CD4-positive, alpha-beta T cell treated with Interleukin-15 for 4 hours (primary cell): ENCODE results near the gene TNFRSF18.

ENCODE experiments used
- DNase-seq: peaks from one replicate; pipeline ENCODE4 v3.0.0-alpha.2; 2020; ENCODE audit warnings: low spot score

Gene TNFRSF18

GRCh38 chr1:1228596-1229321, 22.4 kb upstream of the TNFRSF18 start:
- DNase-seq, result no peak

DNA sequence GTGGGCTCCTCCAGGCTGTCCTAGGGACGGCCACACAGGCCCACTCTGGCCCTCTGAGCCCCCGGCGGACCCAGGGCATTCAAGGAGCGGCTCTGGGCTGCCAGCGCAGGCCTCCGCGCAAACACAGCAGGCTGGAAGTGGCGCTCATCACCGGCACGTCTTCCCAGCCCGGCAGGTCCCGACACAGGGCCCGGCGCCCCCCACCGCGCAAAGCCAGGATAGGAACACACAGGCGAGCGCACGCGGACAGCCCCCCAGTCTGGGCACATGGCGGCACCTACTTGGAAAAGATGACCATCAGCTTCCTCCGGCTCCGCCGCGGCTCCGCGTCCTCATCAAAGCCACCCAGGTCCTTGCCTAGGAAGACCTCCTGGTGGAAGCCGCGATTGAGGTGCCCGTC, 21.8 kb upstream of the TNFRSF18 start:
- DNase-seq, result no peak

GRCh38 chr1:1227386-1227785, 21.0 kb upstream of the TNFRSF18 start:
- no peak for DNase-seq

DNA sequence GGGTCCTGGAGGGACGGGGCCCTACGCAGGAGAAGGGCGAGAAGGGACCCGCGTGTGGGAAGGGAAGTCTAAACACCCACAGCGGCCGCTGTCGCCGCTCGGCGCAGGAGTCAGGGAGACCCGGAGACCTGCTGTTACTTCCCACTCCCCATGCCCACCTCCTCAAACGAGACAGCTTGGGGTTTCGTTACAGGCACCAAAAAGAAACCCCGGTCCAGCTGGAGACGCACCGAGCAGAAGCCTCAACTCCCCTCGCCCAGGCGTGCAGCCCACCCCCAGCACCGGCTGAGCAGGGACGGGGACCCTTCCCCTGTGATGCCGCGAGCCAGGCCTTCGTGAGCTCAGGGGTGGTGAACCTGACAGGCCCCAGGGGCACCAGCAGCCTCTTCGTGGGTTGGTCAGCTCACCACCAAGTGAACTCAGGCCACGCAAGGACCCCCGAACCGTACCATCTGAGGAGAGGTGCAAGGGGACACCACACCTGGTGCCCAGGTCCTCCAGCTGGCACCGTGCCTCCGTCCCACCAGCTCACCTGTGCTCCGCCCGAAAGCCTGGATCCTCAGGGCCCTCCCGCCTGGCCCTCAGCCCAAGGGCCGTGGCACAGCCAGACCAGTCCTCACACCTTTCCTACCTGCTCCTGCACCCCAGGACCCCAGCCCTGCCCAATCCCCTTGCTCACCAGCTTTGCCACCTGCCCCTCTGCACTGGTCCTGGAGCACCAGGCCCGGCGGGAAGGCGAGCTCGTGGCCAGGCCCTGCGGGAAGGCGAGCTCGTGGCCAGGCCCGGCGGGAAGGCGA, 20.4 kb upstream of the TNFRSF18 start:
- DNase-seq, result no peak

DNA sequence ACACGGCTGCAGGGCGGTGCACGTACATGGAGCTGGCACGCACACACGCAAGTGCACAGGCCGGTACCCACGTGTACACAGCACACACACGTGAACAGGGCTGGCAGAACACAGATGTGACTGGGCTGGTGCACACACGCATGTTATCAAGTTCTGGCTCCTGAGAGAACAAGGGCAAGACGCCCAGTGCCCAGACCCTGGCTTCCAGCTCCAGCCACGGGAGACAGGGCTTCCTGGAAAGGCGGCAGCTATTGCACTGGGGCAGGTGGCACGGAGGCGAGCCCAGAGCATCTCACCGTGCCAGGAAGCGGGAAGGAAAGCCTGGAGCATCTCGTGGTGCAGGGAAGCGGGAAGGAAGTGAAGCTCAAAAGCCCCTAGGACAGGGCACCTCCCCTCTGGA, 19.5 kb upstream of the TNFRSF18 start:
- DNase-seq, result no peak

GRCh38 chr1:1225238-1225845, 18.9 kb upstream of the TNFRSF18 start:
- no peak for DNase-seq

DNA sequence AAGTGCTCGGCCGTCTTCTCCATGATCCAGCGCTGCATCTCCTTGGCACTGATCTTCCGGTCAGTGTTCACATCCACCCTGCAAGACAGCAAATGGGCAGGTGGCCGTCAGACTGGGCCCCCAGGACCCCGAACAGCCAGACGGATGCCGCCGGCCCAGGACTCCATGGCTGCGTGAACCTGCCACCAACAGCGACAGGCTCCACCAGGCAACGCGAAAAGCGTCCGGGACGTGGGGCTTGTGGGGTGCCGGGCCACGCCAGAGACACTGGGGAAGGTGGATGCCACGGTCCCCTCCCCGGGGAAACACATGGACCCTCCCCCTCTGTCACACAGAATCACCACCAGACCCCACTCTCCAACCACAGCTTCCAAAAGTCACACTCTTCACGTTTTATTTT, 17.5 kb upstream of the TNFRSF18 start:
- DNase-seq, result no peak

DNA sequence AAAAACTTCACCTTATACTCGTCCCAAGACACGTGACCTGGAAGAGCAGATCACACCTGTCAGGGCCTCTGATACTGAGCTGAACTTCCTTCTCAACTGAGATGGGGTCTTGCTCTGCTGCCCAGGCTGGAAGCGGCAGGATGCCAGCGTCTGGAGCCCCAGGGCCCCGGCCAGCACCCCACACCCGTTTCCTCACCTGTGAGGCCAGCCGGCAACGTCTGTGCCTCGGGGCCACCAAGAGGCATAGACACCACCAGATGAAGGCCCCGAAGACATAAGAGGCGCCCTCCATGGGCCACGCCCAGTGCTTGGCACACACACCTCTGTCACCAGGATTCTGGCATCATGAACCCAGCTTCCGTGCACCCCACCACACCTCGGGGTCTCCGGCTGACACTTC, 16.9 kb upstream of the TNFRSF18 start:
- no peak for DNase-seq

- no peak for DNase-seq
Measured at GRCh38 chr1:1222575-1223225, 16.3 kb upstream of the TNFRSF18 start.

DNA sequence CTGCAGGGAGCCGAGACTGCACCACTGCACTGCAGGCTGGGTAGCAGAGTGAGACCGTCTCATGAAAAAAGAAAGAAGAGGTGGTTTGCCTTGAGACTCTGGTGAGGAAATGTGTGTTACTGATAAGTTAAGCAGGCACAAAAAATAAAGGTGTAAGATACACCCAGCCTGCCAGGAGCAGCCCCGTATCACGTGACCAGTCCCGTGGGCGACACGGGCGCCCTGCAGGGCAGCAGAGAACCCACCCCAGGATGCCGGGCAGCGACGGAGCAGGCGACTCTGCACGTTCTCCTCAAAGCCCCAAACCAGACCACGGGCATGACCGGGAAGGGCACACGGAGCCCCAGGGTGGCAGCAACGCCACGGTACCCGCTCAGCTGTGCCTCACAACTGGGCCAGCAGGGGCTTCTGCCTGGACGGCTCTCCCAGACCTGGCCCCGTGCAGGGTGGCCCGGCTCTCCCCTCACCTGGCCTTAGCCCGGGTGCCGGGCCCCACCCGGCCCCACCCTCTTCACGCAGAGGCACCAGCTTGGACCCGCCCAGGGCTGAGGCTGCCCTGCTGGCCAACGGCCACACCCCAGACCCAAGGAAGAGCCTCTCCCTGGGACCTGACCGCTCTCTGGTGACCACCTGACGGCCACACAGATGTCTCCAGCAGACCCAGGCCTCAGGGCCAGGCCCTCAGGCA, 15.6 kb upstream of the TNFRSF18 start:
- DNase-seq, result no peak

- no peak for DNase-seq
Measured at GRCh38 chr1:1220197-1220596, 13.8 kb upstream of the TNFRSF18 start.

DNA sequence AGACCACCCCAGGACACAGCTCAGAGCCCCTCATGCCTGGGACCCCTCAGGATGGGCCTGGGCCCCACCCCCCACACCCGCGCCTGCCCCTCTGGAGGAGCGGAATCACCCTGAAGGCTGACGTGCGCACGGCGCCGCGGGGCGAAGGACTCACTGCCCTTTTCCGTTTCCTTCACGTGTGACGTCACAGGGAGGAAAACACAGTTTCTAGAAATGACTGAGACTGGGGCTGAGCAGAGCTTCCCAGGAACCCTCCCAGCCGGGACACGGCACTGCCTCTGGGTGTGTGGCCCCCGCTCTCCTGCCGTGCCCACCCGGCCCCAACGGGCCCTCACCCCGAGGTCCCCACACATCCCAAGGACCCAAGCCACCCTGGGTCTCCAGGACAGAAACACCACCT, 12.9 kb upstream of the TNFRSF18 start:
- DNase-seq, result peak; percentile 60

- DNase-seq, result no peak
Measured at GRCh38 chr1:1218524-1219200, 12.3 kb upstream of the TNFRSF18 start.

GRCh38 chr1:1217621-1218523, 11.5 kb upstream of the TNFRSF18 start:
- DNase-seq, result peak; percentile 53

DNA sequence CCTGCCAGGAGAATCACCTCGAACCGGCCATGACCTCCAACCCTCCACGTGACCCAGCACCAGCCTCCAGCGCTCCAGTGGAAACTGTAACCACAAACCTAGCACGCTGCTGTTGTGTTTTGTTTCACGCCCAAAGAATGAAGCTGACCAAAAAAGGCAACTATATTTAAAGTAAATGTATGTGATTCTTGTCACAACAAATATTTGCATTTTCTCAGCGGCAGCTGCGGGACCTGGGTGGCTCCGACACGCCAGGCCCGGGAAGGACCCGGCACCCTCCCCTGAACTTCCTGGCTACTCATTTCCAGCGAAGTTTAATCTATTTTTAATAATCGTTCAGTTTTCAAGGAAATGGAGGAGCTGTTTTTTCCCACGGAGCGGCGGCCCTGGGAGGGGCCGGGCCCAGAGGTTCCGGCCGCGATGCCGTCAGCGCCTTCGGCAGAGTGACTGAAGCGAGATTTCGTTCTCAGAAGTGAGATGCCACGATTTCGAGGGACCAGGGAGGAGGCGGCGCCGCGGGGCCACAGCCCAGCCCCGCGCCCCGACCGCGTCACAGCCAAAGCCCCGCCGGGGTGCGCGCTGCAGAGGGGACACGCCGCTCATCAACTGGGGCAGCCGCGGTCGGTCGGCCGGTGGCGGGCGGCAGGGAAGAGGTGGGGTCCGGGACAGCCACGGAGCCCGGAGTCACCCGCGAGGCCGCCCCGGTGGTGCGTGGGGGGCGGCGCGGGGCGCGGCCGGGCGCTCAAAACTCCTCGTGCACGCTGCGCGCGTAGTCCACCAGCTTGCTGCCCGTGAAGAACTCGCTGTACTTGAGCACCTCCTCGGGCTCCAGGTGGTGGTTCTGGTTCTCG, 10.6 kb upstream of the TNFRSF18 start:
- DNase-seq, result peak; percentile 77

GRCh38 chr1:1215881-1216605, 9.7 kb upstream of the TNFRSF18 start:
- no peak for DNase-seq

DNA sequence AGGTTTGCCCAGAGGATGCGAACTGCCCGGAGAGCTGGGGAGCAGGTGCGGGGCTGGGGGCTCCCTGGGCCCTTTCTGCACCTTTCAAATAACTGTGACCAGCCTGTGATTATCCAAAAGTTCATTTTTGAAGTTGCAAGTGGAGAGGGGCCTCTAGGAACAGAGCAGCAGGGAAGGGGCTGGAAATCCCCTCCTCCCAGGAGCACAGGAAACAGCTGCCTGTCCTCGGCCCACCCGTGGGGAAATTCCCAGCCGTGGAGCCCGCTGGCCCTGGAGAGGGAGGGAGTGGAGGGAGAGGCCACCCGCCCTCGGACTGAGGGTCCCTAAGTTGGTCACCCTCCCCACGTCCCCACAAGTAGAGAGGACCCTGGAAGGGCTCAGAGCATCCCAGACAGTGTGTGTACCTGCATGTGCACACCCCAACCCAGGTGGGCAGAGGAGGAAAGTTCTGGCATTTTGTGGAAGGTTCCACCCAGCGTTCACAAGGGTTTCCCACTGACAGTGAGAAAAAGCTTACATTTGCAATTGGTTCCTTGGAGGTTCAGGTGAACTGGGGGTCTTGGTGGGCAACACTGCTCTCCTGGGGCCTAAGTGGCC, 8.8 kb upstream of the TNFRSF18 start:
- no peak for DNase-seq
